Measurements from ENCODE around the gene PDE4B. TPM values are rescaled to one million over a fixed set of nuclear protein-coding genes. Genes with fewer than 3 reads are reported as not detected.

The PDE4B gene
- total and polyA plus RNA-seq, 2 of the 13 experiments (the other 11 are each of a cell fraction or from before 2014, with no cell fraction given), result not detected

DNA sequence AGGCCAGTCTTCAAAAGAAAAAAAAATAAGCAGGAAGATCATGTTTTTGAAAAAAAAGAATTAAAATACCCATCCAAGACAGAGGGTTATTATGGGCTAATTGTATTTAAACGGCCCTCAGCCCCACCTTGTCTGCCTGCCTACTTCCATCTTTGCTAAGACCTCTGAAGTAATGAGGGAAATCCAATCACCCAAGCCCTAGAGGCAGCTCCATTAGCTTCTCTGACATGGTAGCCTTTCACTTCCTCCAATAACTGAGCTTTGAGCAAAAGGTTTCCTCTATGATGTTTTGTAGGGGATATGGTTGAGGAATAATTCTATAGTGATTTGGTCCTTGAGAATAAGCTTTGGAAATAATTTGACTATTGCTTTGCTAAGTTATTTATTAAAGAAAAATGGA lies 563.1 kb downstream of the PDE4B start:
- ChIA-PET POLR2A (no interaction called here), CTCF (ENCODE audit: low intra/inter-chr PET ratio, low total read pairs) (no interaction called here)
- ATAC-seq, result no peak
- TF ChIP-seq SMC3 (IDR thresholded peaks at IDR 0.05; ENCODE audit: low read length) (no peak), XRCC5 (optimal IDR thresholded peaks at IDR 0.05; ENCODE audit: low read length) (no peak), ZNF749 (CRISPR knock-in tag; IDR thresholded peaks at IDR 0.05; ENCODE audit: borderline replicate concordance) (no peak), YY1 (IDR thresholded peaks at IDR 0.05; ENCODE audit: insufficient read depth, insufficient replicate concordance, low read depth, low read length) (no peak), CCAR2 (optimal IDR thresholded peaks at IDR 0.05; ENCODE audit: low read depth, low read length) (no peak), LCORL (IDR thresholded peaks at IDR 0.05) (no peak), LCORL (CRISPR knock-in tag; IDR thresholded peaks at IDR 0.05) (no peak), ADNP (CRISPR knock-in tag; IDR thresholded peaks at IDR 0.05) (no peak), IRX3 (CRISPR knock-in tag; IDR thresholded peaks at IDR 0.05; ENCODE audit: borderline replicate concordance, low read depth) (no peak), ZNF296 (CRISPR knock-in tag; conservative IDR thresholded peaks at IDR 0.05) (no peak), GATAD2A (CRISPR knock-in tag; IDR thresholded peaks at IDR 0.05) (no peak), MEIS1 (CRISPR knock-in tag; IDR thresholded peaks at IDR 0.05; ENCODE audit: borderline replicate concordance) (no peak), ZFAT (CRISPR knock-in tag; conservative IDR thresholded peaks at IDR 0.05) (no peak), POLR2G (IDR thresholded peaks at IDR 0.05; ENCODE audit: low read depth, low read length) (no peak), SMAD3 (CRISPR knock-in tag; IDR thresholded peaks at IDR 0.05) (no peak), KDM1A (CRISPR knock-in tag; IDR thresholded peaks at IDR 0.05) (no peak)
- TF ChIP-seq, protein P1, sequence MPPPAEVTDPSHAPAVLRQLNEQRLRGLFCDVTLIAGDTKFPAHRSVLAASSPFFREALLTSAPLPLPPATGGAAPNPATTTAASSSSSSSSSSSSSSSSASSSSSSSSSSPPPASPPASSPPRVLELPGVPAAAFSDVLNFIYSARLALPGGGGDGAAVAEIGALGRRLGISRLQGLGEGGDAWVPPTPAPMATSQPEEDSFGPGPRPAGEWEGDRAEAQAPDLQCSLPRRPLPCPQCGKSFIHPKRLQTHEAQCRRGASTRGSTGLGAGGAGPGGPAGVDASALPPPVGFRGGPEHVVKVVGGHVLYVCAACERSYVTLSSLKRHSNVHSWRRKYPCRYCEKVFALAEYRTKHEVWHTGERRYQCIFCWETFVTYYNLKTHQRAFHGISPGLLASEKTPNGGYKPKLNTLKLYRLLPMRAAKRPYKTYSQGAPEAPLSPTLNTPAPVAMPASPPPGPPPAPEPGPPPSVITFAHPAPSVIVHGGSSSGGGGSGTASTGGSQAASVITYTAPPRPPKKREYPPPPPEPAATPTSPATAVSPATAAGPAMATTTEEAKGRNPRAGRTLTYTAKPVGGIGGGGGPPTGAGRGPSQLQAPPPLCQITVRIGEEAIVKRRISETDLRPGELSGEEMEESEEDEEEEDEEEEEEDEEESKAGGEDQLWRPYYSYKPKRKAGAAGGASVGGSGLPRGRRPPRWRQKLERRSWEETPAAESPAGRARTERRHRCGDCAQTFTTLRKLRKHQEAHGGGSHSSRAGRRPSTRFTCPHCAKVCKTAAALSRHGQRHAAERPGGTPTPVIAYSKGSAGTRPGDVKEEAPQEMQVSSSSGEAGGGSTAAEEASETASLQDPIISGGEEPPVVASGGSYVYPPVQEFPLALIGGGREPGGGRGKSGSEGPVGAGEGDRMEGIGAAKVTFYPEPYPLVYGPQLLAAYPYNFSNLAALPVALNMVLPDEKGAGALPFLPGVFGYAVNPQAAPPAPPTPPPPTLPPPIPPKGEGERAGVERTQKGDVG (CRISPR knock-in tag; IDR thresholded peaks at IDR 0.05; ENCODE audit: borderline replicate concordance), result no peak
- TF ChIP-seq, protein P2, sequence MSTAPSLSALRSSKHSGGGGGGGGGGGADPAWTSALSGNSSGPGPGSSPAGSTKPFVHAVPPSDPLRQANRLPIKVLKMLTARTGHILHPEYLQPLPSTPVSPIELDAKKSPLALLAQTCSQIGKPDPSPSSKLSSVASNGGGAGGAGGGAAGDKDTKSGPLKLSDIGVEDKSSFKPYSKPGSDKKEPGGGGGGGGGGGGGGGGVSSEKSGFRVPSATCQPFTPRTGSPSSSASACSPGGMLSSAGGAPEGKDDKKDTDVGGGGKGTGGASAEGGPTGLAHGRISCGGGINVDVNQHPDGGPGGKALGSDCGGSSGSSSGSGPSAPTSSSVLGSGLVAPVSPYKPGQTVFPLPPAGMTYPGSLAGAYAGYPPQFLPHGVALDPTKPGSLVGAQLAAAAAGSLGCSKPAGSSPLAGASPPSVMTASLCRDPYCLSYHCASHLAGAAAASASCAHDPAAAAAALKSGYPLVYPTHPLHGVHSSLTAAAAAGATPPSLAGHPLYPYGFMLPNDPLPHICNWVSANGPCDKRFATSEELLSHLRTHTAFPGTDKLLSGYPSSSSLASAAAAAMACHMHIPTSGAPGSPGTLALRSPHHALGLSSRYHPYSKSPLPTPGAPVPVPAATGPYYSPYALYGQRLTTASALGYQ (CRISPR knock-in tag; IDR thresholded peaks at IDR 0.05), result no peak
- TF ChIP-seq, protein P3, sequence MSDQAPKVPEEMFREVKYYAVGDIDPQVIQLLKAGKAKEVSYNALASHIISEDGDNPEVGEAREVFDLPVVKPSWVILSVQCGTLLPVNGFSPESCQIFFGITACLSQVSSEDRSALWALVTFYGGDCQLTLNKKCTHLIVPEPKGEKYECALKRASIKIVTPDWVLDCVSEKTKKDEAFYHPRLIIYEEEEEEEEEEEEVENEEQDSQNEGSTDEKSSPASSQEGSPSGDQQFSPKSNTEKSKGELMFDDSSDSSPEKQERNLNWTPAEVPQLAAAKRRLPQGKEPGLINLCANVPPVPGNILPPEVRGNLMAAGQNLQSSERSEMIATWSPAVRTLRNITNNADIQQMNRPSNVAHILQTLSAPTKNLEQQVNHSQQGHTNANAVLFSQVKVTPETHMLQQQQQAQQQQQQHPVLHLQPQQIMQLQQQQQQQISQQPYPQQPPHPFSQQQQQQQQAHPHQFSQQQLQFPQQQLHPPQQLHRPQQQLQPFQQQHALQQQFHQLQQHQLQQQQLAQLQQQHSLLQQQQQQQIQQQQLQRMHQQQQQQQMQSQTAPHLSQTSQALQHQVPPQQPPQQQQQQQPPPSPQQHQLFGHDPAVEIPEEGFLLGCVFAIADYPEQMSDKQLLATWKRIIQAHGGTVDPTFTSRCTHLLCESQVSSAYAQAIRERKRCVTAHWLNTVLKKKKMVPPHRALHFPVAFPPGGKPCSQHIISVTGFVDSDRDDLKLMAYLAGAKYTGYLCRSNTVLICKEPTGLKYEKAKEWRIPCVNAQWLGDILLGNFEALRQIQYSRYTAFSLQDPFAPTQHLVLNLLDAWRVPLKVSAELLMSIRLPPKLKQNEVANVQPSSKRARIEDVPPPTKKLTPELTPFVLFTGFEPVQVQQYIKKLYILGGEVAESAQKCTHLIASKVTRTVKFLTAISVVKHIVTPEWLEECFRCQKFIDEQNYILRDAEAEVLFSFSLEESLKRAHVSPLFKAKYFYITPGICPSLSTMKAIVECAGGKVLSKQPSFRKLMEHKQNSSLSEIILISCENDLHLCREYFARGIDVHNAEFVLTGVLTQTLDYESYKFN (CRISPR knock-in tag; conservative IDR thresholded peaks at IDR 0.05), result no peak
- Histone ChIP-seq H3K27ac (ENCODE audit: extremely low read length, insufficient read depth, low read length) (no peak overlapping the region), H3K79me2 (ENCODE audit: insufficient read depth, low read length) (no peaks in the 10 kb centered on the region), H3K27me3 (ENCODE audit: control insufficient read depth in 1 of 2, insufficient read depth in 2 of 2, low read length in 2 of 2) (no peaks in the 10 kb centered on the region), H3K4me2 (ENCODE audit: low read depth, low read length) (no peak overlapping the region), H3K9me3 (ENCODE audit: low read length) (no peaks in the 10 kb centered on the region), H3K4me1 (ENCODE audit: insufficient read depth, low read length) (no peaks in the 10 kb centered on the region), H4K20me1 (ENCODE audit: insufficient read depth, low read length) (no peaks in the 10 kb centered on the region), H2AFZ (ENCODE audit: low read length) (no peak overlapping the region), H3K4me3 (replicated peaks in 1 of 3; ENCODE audit: insufficient read depth in 1 of 3, low read depth in 2 of 3, low read length in 3 of 3) (no peak overlapping the region), H3K9ac (ENCODE audit: insufficient read depth, low read depth, low read length) (no peak overlapping the region), H3K36me3 (replicated peaks in 1 of 2; ENCODE audit: control insufficient read depth in 1 of 2, insufficient read depth in 2 of 2, low read length in 2 of 2) (no peaks in the 10 kb centered on the region)
- no peak for FAIRE-seq
- BruUV-seq (replicated peaks), result no TSS peak
- no peak for DNase-seq (ENCODE audit: low spot score)
- intact Hi-C loops (cut with micrococcal nuclease; ENCODE audit: unreplicated experiment) (no loop called here), in situ Hi-C loops (cut with HindIII; ENCODE audit: extremely low pct_ligation_motif_present, low pct_unique_long_range_greater_than_20kb) (no loop called here)
- 4% methylated on average over 1 of the region's 1 CpG for WGBS (ENCODE audit: low lambda C conversion rate)

Measured in HepG2 (cell line).